GM21576 (cell line): ENCODE measurements around the gene A4GALT.

ENCODE experiments used
- ATAC-seq: cut with Tn5 transposase; IDR thresholded peaks from one replicate; pipeline ENCODE4 v1.9.1; 2021; ENCODE audit warnings: mild to moderate bottlenecking, moderate library complexity; ENCODE audit not compliant: unreplicated experiment

The A4GALT gene

DNA sequence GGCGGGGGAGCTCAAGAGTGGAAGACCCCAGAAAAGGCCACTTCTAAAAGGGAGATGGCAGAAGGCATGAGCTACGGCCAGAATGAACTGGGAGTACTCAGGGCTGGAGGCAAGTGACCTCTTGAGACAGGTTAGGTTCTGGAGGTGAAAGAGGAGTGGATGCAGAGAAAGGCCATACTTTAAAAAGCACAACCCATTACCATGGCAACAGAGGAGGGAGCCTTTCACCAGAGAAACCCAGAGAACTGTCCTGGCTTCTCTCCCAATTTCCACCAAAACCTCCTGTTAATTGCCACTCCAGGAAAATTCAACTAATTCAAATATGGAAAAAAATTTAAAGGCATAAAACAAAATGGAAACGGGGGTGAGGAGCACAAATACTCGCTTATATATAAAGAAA, 15.8 kb downstream of the A4GALT start:
- no peak for ATAC-seq

DNA sequence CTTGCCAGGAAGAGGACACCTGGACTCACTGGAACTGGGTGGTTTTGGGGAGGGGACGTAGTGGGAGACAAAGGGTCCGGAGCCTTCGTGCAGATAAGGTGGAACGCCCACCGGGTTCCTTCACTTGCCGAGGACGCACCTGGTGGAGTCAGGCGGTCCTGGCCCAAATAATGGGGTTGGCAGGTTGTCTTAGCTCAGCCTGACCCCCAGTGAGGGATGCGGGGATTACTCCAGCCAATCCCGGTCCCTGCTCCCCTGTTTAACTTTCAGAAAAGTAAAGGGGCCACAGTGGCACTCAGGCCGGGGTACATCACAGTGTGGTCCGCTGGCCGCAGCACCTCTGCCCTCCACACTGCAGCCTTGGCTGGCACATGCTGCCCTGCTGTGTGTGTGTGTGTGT, 18.0 kb downstream of the A4GALT start:
- no peak for ATAC-seq

DNA sequence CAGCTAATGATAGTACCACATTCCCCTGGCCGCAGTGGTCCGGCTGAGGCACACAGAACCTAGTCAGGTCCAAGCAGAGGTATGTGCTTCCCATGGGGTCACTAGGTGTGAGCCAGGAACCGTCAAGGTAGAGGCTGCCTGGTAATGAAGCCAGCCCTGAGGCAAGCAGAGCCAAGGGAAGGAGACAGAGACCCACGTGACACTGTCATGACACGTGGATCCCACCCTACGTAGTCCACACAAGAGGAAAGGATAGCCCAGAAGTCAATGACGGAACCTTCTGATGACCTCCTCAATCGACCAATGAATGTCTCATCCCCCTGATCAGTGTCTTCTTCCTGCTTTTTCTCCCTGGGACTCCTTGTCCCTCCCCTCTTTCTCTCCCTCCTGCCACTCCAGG, 19.0 kb downstream of the A4GALT start:
- no peak for ATAC-seq

DNA sequence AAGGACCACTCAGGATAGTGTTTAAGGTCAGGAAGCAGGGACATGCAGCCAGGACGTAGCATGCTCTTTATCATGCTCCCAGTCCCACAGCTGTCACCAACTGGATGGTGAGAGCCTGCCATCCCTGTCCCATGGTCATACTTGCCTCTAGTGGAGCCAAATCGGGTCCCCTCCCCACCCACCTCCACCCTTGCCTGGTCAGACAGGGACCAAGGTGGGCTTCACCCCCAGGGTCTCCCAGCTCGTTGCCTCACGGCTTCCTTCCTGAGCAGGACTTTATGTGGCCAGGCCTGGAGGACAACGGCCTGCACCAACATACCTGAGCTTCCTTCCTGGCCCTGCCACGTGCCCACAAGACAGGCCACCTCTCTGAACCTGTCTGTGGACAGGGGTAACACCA, 19.8 kb downstream of the A4GALT start:
- no peak for ATAC-seq

DNA sequence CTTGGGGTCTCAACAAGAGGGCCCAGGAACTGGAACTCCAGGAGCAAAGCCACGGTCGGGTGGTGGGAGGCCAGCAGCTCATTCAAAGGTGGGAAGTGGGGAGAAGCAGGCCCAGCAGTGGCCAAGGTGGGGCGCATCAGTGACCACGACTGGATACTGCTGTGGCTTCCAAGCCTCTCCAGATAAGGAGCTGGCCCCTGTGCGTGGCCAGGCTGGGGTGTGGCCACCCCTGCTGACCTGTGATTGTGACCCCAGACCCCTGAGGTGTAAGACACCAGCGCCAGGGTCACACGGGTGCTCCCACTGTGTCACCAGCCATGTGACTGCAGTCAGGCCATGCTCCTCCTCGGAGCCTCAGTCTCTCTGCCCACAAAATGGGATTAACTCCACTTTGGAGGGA, 20.3 kb downstream of the A4GALT start:
- no peak for ATAC-seq

DNA sequence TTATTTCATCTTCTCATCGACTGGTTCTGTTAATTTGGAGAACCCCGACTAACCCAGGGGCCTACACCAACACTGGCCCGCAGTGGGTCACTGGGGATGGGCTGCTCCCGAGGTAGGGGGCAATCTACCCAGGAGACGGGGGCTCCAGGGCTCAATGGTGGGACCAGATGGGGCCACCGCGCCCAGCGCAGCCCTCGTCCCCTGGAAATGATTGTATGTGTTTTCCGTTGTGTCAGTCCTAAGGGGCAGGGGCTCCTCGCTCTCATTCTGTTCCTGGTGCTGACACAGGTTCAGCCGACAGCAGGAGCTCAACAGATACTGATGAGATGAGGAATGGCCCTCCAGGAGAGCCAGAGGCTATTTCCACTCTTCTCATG, 20.7 kb downstream of the A4GALT start:
- ATAC-seq, result no peak

DNA sequence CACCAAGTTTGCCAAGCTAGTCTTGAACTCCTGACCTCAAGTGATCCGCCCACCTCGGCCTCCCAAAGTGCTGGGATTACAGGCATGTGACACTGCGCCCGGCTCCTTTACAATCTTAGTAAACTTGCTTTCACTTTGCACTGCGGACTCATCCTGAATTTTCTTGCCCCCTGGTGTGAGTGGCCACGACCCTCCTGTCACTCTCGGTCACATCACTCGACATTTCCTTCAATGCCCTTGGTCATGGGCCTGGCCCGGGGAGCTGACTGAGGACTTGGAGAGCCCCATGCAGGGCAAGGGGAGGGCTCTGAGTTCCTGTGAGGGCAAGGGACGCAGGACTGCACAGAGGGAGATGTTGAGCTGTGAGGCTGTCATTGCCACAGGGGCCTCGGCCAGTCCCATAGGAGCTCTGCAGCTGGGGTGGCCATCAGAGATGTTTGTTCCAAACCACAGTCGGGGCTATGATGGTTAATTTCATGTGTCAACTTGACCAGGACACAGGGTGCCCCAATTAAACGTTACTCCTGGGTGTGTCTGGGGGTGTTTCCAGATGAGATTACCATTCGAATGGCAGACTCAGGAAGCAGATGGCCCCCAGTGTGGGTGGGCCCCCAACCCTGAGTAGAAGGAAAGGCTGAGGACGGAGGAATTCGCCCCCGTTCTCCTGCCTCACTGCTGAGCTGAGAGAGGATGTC, 21.2 kb downstream of the A4GALT start:
- no peak for ATAC-seq

DNA sequence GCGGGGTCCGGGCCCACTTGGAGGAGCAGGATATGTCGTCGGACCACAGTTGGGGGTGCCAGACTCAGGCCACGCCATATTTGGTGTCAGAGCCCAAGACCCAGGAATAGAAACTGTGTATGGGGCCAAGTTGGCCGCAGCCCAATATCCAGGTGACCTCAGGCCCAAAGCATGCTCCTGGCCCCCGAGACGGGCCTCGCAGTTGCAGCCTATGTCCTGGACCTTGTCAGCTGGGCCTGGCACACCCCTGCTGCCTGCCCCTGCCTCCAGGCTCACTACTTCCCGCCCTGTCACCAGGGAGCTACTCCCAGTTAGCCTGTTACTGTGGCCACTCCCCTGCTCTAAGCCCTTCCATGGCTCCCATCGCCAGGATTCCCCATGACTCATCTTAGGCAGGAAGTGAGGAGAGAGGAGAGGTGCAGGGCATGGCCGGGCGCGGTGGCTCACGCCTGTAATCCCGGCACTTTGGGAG, 23.1 kb downstream of the A4GALT start:
- ATAC-seq, result no peak

DNA sequence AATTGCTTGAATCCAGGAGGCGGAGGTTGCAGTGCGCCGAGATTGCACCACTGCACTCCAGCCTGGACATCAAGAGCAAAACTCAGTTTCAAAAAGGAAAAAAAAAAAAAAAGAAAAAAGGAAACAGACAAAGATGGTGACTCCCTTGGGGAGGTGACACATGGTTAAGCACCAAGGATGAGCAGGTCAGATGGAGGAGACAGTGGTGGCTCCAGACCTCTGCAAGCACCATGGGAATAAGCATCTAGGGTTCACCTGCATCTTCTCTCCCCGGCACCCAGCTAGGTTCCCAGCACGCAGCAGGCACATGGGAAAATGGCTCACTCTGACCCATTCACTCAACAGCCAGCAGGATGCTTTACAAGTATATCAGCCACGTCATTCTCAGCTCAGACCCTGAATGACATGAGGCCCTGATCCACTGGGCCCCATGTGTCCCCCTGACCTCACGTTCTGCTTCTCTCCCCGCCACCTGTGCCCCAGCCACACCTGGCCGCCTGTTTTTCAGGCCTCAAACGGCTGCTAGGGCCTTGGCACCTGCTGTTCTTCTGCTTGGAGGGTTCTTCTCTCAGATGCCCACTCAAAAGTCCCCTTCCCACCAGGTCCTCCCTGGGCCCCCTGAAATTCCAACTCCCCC, 24.2 kb downstream of the A4GALT start:
- ATAC-seq, result no peak

DNA sequence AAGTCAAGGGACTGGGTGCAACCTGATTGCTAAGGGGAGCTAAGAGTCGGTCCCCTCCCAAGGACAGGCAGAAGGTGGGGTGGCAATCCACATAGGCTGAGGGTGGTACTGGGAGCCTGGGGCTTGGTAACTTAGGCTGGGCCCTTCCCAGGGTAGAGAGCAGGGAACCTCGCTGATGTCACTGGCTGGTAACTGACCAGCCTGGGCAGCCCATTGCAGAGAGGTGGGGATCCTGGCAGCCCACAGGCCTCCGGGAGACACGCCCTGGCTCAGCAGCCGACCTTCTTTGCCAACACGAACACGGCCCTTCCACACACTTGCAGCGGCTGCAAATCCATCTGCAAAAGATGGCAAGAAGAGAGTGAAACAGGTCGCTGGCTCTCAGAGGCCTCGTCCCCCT, 25.4 kb downstream of the A4GALT start:
- no peak for ATAC-seq

DNA sequence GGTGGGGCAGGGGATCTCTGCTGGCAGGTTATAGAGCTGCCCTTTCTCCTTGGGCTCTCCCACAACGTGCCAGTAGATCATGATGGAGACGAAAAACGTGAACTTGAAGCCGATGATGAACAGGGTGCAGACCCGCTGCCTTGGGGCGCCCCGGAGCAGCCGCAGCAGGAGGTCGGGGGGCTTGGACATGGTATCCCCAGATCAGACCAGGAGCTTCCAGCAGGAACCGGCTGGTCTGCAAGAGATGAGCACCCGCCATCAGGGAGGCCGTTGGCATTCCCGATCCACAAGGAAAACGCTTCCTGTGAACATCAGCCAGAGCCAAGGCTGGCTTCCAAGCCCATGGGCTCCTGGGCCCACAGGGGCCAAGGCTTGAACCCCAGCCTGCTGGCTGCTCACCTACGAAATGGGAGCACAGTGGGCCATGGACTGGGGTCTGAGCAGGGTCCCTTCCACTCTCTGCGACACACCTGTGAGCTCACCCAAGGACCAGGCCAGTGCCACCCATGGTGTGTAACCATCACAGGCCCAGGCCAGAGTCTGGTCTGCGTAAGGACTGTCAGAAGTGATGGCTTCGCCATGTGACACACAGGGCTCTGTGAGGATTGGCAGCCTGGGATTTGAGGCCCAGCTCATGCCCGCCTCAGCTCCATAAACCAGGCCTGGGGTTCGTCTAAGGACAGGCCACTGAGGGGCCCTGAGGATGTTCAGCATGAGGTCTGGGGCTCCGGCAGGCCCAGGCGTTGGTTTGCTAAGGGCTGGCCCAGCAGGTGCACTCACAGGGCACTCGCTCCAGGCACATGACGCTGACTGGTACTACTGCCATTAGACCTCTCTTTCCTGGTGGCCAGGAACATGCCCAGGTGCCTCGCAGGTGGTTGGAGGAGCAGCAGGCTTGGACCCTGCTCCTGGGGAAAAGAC, 26.6 kb downstream of the A4GALT start:
- no peak for ATAC-seq

DNA sequence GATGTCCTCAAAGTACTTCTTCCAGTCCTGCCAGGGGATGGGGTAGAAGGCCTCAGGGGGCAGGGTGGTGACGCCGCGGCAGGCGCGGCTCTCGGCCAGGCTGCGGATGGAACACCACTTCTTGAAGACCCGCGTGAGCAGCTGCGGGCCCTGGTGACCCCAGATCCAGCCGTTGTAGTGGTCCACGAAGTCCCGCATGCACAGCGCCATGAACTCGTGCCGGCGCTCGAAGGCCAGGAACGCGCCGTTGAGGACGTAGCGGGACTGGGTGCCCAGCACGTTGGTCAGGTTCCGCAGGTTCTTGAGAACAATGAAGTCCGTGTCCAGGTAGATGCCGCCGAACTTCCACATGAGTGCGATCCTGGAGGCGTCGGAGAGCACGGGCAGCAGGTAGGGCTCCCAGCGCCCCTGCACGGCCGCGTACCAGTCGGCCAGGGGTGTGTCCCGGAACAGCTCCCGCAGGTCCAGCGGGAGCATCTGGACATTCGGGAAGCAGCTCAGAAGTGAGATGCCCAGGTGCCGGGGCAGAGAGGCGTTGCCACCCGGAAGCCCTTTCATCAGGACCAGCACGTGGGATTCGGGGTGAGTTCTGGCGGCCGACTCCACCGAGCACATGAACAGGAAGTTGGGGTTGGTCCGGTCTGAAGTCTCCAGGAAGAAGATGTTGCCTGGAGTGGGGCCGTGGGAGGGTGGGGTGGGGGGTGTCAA, 27.5 kb downstream of the A4GALT start:
- no peak for ATAC-seq

DNA sequence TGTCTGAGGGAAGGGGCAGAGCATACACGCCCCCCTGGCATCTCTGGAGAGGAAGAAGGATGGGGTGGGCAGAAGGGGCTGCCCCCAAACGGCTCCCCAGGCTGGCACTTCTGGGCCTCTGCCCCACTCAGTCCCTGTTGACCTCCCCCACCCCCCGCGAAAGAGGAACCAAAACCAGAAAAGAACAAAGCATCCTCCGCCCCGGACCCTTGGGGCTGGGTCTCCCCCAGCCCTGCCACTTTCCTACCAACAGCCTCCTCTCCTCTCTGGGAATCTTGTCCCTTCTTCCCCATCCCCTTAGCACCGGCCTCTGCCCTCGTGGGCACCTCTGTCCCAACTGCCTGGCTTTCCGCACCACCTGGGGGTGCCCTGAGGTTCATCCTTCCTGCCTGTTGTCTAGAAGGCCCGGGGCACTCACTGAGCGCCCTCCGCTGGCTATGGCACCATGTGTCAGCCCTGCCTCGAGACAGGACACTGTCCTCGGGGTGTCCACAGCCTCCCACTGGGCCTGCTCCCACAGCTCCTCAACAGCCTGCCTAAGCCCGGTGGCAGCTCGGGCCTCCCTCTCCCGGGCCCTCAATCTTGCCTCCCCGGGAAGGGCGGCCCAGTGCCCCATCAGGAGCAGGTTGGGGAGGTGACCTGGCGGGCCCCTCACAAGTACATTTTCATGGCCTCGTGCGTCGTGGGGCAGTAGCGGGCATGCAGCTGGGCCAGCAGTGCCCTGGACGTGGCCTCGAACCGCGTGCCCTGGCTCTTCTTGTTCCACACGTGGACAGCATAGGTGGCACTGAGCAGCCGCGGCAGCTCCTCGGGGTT, 28.2 kb downstream of the A4GALT start:
- no peak for ATAC-seq

DNA sequence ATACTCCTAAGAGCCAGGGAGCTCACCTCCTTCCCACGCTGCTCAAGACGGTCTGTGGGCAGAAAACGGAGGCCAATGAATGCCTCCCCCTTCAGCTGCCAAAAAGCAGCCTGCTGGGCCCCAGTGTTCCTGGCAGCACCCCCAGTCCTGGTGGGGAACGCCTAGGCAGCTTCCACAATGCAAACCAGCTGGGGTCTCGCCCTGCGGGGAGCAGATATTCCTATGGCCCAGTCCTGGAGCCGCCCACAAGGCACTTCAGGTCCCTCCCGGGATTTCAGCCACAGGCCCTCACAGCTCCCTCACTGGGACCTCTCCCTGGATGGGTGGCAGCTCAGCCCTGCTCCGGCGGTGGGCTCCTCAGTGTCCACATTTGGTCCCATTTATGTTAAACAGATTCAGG, 29.2 kb downstream of the A4GALT start:
- no peak for ATAC-seq

DNA sequence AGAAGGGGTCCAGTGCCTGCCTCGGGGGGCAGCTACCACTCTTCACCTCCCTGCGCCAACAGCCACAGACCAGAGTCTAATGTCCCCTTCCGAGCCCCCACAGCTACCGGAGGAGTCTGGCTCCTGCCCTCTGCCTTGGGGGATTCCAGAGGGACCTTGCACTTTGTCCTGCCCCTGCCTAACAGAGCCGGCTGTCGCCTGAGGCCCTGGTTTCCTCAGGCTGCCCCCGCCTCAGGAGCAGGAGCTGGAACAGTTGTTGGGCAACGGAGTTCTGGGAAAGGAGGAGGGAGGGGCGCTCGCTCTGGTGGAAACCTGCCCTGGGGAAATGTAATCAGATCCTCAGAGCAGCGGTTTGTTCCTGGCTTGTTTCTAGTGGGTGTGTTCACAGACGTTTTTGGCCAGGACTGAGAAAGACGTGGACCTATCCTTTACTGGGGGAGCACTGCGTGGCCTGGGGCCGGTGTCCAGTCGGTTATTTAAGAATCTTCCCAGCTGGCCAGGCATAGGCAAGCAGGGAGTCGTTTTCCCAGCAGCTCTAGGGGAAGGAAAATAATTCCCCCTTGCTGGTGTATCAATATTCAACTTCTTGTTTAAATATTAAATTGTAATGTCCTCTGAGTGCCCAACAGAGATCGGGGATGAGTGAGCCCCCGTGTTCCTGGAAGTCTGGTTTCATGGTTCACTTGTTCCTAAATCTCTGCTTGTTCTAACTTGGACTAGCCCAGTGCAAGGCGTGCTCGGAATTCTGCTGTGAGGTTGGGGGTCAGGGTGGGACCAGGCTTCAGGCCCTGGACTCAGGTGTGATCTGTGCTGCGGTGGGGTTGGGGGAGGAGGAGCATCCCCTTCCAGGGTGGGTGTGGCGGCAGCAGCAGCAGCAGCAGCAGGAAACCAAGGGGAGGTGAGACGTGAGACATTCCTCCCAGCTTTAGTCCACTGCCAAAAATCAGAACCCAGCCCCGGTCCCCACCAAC, 32.1 kb downstream of the A4GALT start:
- no peak for ATAC-seq

DNA sequence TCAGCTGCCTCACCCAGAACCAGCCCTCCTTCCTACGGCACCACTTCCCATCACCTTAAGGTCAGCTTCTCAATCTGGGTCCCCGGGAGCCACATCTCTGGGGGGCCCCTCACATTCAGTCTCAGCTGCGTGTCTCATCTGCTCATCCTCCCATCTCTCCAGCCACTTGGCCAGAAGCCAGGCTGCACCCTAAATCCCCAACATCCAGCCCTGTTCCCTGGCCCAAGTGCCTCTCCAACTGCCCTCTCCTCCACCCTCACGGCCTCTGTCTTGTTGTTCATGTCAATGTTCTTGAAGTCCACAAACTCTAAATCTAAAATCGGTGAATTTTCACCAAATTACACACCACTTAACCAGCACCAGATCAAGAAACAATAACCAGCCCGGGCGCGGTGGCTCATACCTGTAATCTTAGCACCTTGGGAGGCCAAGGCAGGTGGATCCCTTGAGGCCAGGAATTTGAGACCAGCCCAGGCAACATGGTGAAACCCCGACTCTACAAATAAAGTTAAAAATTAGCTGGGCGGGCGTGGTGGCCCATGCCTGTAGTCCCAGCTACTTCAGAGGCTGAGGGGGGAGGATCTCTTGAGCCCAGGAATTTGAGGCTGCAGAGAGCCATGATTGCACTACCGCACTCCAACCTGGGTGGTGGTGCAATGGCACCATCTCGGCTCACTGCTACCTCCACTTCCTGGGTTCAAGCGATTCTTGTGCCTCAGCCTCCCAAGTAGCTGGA, 33.7 kb downstream of the A4GALT start:
- ATAC-seq, result no peak

DNA sequence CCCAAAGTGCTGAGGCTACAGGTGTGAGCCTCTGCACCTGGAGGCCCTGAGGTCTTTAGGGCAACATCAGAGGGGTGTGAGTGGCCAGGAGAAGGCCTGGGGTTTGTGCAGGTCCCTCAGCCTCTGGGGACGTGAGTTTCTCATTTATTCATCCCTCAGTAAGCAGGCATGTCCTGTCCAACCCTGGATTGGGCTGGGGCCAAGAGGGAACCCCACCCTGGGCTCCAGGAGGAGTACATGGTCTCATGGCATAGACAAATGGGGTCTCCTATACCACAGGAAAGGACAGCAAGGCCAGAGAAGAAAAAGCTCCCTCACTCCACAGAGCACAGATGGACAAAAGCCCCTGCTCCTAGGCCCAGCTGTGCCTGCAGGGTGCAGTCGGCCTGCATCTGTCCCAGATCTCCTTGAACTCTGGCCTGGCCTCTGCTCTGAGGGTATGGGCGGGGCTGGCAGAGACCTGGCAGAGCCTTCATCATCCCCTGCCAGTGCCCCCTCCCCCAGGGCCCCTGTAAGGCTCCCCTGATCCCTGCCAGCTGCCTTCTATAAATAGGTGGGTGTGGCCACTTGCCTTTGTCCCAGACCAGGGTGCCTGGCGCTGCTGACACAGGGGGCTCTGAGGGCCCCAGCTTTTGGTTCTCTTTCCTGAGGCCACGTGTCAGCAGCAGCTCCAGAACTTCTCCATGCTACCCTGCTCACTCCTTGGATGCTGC, 34.6 kb downstream of the A4GALT start:
- ATAC-seq, result no peak
